Upper lobe of right lung (tissue), 1 donor: Measurements from ENCODE around the gene SMG7. TPM values are rescaled to one million over a fixed set of nuclear protein-coding genes. Genes with fewer than 3 reads are reported as not detected.

Experiments
- ATAC-seq: fragments of 200-7000 bp; cut with Tn5 transposase; one replicate; pipeline ENCODE4 v1.9.1; 2020; ENCODE audit warnings: mild to moderate bottlenecking, moderate library complexity
- DNase-seq: peaks from one replicate; pipeline ENCODE4 v3.0.0-alpha.2; 2020
- H3K27ac ChIP-seq: fragments of 200-600 bp; one replicate; pipeline ENCODE4 v1.8.0; 2022
- H3K27me3 ChIP-seq: fragments of 200-600 bp; one replicate; pipeline ENCODE4 v1.8.0; 2022; ENCODE audit warnings: mild to moderate bottlenecking
- H3K36me3 ChIP-seq: fragments of 200-600 bp; one replicate; pipeline ENCODE4 v1.8.0; 2022
- H3K4me1 ChIP-seq: fragments of 200-600 bp; one replicate; pipeline ENCODE4 v1.8.0; 2022
- H3K4me3 ChIP-seq: fragments of 200-600 bp; one replicate; pipeline ENCODE4 v1.8.0; 2022; ENCODE audit warnings: mild to moderate bottlenecking
- H3K9me3 ChIP-seq: fragments of 200-600 bp; one replicate; pipeline ENCODE4 v1.8.0; 2022
- CTCF ChIP-seq: fragments of 200-600 bp; IDR thresholded peaks from one replicate; pipeline ENCODE4 v1.8.0; 2022; ENCODE audit warnings: antibody characterized with exemption
- intact Hi-C: fragments of 100-400 bp; cut with DNase I; formaldehyde crosslinking; loops from one replicate; pipeline ENCODE4 v1.11.0; 2022
- total RNA-seq: library from RNA; stranded (reverse); fragmentation: NEBNext Ultra II Directional; extraction: Animal tissue kit (Norgen Biotek cat#: 25700); gene quantifications from one replicate; pipeline ENCODE4 v1.2.1, GENCODE V29; 2021
- donor health status: DM: no; HTN: yes; CAD: no; lungs with severe emphysema.

SMG7 gene
- total RNA-seq, 1 donor from 2014 or later = 65.9 TPM

- no peaks in the 10 kb centered on the region for H3K27me3 ChIP-seq
- intact Hi-C loops = no loop called here
- no peak for TF ChIP-seq CTCF
- no peaks in the 10 kb centered on the region for H3K4me1 ChIP-seq
- H3K36me3 ChIP-seq = no peaks in the 10 kb centered on the region
- ATAC-seq (no peak), DNase-seq (no peak)
- no peaks in the 10 kb centered on the region for H3K9me3 ChIP-seq
- no peak overlapping the region for H3K27ac ChIP-seq
- no peak overlapping the region for H3K4me3 ChIP-seq
Observed at GRCh38 chr1:183487674-183488442, 15.6 kb downstream of the SMG7 start.

GRCh38 chr1:183490932-183491331, 18.6 kb downstream of the SMG7 start:
- ATAC-seq = no peak
- Histone ChIP-seq H3K27me3 (no peaks in the 10 kb centered on the region), H3K4me3 (no peak overlapping the region), H3K27ac (no peak overlapping the region), H3K36me3 (no peaks in the 10 kb centered on the region), H3K4me1 (no peaks in the 10 kb centered on the region), H3K9me3 (no peaks in the 10 kb centered on the region)
- no peak for DNase-seq
- intact Hi-C loops = no loop called here
- no peak for TF ChIP-seq CTCF

- no peaks in the 10 kb centered on the region for H3K4me1 ChIP-seq
- DNase-seq (peak; percentile 66), ATAC-seq (peak; percentile 25)
- no peaks in the 10 kb centered on the region for H3K27me3 ChIP-seq
- no peaks in the 10 kb centered on the region for H3K36me3 ChIP-seq
- no peaks in the 10 kb centered on the region for H3K9me3 ChIP-seq
- no peak for TF ChIP-seq CTCF
- intact Hi-C loops = no loop called here
- no peak overlapping the region for H3K27ac ChIP-seq
- H3K4me3 ChIP-seq = no peak overlapping the region
Observed at GRCh38 chr1:183493540-183494245, 21.4 kb downstream of the SMG7 start.

- no peaks in the 10 kb centered on the region for H3K27me3 ChIP-seq
- no peak for DNase-seq
- no peaks in the 10 kb centered on the region for H3K4me1 ChIP-seq
- no peak for TF ChIP-seq CTCF
- H3K4me3 ChIP-seq = no peak overlapping the region
- no peaks in the 10 kb centered on the region for H3K36me3 ChIP-seq
- intact Hi-C loops = no loop called here
- H3K27ac ChIP-seq = no peak overlapping the region
- no peaks in the 10 kb centered on the region for H3K9me3 ChIP-seq
- no peak for ATAC-seq
Observed at GRCh38 chr1:183495420-183495819, 23.1 kb downstream of the SMG7 start.

GRCh38 chr1:183497218-183497617, 24.9 kb downstream of the SMG7 start:
- Histone ChIP-seq H3K27ac (no peak overlapping the region), H3K36me3 (no peaks in the 10 kb centered on the region), H3K4me3 (no peak overlapping the region), H3K9me3 (no peaks in the 10 kb centered on the region), H3K27me3 (no peaks in the 10 kb centered on the region), H3K4me1 (no peaks in the 10 kb centered on the region)
- DNase-seq = no peak
- intact Hi-C loops = no loop called here
- no peak for ATAC-seq
- no peak for TF ChIP-seq CTCF
